Activated naive CD8-positive, alpha-beta T cell (primary cell): Measurements from ENCODE around the gene EFCAB6.

Experiments used
- H3K27ac Mint-ChIP-seq: one replicate; pipeline ENCODE4 v1.8.0; 2021; ENCODE audit warnings: mixed read lengths
- H3K27me3 Mint-ChIP-seq: one replicate; pipeline ENCODE4 v1.8.0; 2021; ENCODE audit warnings: mixed read lengths
- H3K36me3 Mint-ChIP-seq: one replicate; pipeline ENCODE4 v1.8.0; 2021; ENCODE audit warnings: mixed read lengths
- H3K4me1 Mint-ChIP-seq: one replicate; pipeline ENCODE4 v1.8.0; 2021; ENCODE audit warnings: low read depth, mixed read lengths
- H3K4me3 Mint-ChIP-seq: one replicate; pipeline ENCODE4 v1.8.0; 2021; ENCODE audit warnings: mild to moderate bottlenecking, mixed read lengths
- H3K9me3 Mint-ChIP-seq: one replicate; pipeline ENCODE4 v1.8.0; 2021; ENCODE audit warnings: low read depth, mixed read lengths

The EFCAB6 gene

GRCh38 chr22:43526946-43527345 is 285.2 kb downstream of the EFCAB6 start:
- H3K36me3 Mint-ChIP-seq: no peaks in the 10 kb centered on the region
- H3K27ac Mint-ChIP-seq: no peak overlapping the region
- H3K4me3 Mint-ChIP-seq: no peak overlapping the region
- H3K9me3 Mint-ChIP-seq: no peaks in the 10 kb centered on the region
- no peaks in the 10 kb centered on the region for H3K27me3 Mint-ChIP-seq
- H3K4me1 Mint-ChIP-seq: no peaks in the 10 kb centered on the region

GRCh38 chr22:43526117-43526655 is 285.9 kb downstream of the EFCAB6 start:
- H3K27me3 Mint-ChIP-seq: no peaks in the 10 kb centered on the region
- no peak overlapping the region for H3K27ac Mint-ChIP-seq
- no peaks in the 10 kb centered on the region for H3K4me1 Mint-ChIP-seq
- H3K9me3 Mint-ChIP-seq: no peaks in the 10 kb centered on the region
- H3K36me3 Mint-ChIP-seq: no peaks in the 10 kb centered on the region
- no peak overlapping the region for H3K4me3 Mint-ChIP-seq

GRCh38 chr22:43521716-43522115 is 290.4 kb downstream of the EFCAB6 start:
- Mint-ChIP-seq H3K27me3 (no peaks in the 10 kb centered on the region), H3K36me3 (no peaks in the 10 kb centered on the region), H3K4me1 (no peaks in the 10 kb centered on the region), H3K27ac (no peak overlapping the region), H3K4me3 (no peak overlapping the region), H3K9me3 (no peaks in the 10 kb centered on the region)

- Mint-ChIP-seq H3K9me3 (no peaks in the 10 kb centered on the region), H3K27me3 (no peaks in the 10 kb centered on the region), H3K4me3 (no peak overlapping the region), H3K27ac (peak overlapping the region; percentile 31), H3K36me3 (no peaks in the 10 kb centered on the region), H3K4me1 (no peaks in the 10 kb centered on the region)
These were observed 291.5 kb downstream of the EFCAB6 start for GRCh38 chr22:43520632-43521039.

- no peaks in the 10 kb centered on the region for H3K36me3 Mint-ChIP-seq
- H3K4me3 Mint-ChIP-seq: no peak overlapping the region
- no peaks in the 10 kb centered on the region for H3K9me3 Mint-ChIP-seq
- H3K27me3 Mint-ChIP-seq: no peaks in the 10 kb centered on the region
- no peaks in the 10 kb centered on the region for H3K4me1 Mint-ChIP-seq
- no peak overlapping the region for H3K27ac Mint-ChIP-seq
These were observed 295.0 kb downstream of the EFCAB6 start for GRCh38 chr22:43516996-43517635.

- Mint-ChIP-seq H3K27ac (no peak overlapping the region), H3K27me3 (no peaks in the 10 kb centered on the region), H3K36me3 (no peaks in the 10 kb centered on the region), H3K4me3 (no peak overlapping the region), H3K9me3 (no peaks in the 10 kb centered on the region), H3K4me1 (no peaks in the 10 kb centered on the region)
These were observed 295.7 kb downstream of the EFCAB6 start for GRCh38 chr22:43516386-43516785.

GRCh38 chr22:43515902-43516301 is 296.2 kb downstream of the EFCAB6 start:
- H3K36me3 Mint-ChIP-seq: no peaks in the 10 kb centered on the region
- H3K27ac Mint-ChIP-seq: no peak overlapping the region
- H3K9me3 Mint-ChIP-seq: no peaks in the 10 kb centered on the region
- no peak overlapping the region for H3K4me3 Mint-ChIP-seq
- H3K27me3 Mint-ChIP-seq: no peaks in the 10 kb centered on the region
- H3K4me1 Mint-ChIP-seq: no peaks in the 10 kb centered on the region

- no peaks in the 10 kb centered on the region for H3K9me3 Mint-ChIP-seq
- H3K36me3 Mint-ChIP-seq: no peaks in the 10 kb centered on the region
- no peaks in the 10 kb centered on the region for H3K4me1 Mint-ChIP-seq
- no peaks in the 10 kb centered on the region for H3K27me3 Mint-ChIP-seq
- no peak overlapping the region for H3K27ac Mint-ChIP-seq
- H3K4me3 Mint-ChIP-seq: no peak overlapping the region
These were observed 296.7 kb downstream of the EFCAB6 start for GRCh38 chr22:43515411-43515810.

- Mint-ChIP-seq H3K4me3 (no peak overlapping the region), H3K27me3 (no peaks in the 10 kb centered on the region), H3K27ac (no peak overlapping the region), H3K9me3 (no peaks in the 10 kb centered on the region), H3K36me3 (no peaks in the 10 kb centered on the region), H3K4me1 (no peaks in the 10 kb centered on the region)
These were observed 297.5 kb downstream of the EFCAB6 start for GRCh38 chr22:43514476-43515157.

- no peaks in the 10 kb centered on the region for H3K4me1 Mint-ChIP-seq
- H3K27ac Mint-ChIP-seq: no peak overlapping the region
- H3K9me3 Mint-ChIP-seq: no peaks in the 10 kb centered on the region
- H3K36me3 Mint-ChIP-seq: no peaks in the 10 kb centered on the region
- no peak overlapping the region for H3K4me3 Mint-ChIP-seq
- H3K27me3 Mint-ChIP-seq: no peaks in the 10 kb centered on the region
These were observed 299.8 kb downstream of the EFCAB6 start for GRCh38 chr22:43512279-43512678.

- Mint-ChIP-seq H3K27me3 (no peaks in the 10 kb centered on the region), H3K4me3 (no peak overlapping the region), H3K27ac (no peak overlapping the region), H3K36me3 (no peaks in the 10 kb centered on the region), H3K4me1 (no peaks in the 10 kb centered on the region), H3K9me3 (no peaks in the 10 kb centered on the region)
These were observed 300.7 kb downstream of the EFCAB6 start for GRCh38 chr22:43511276-43511910.

GRCh38 chr22:43510281-43511070 is 301.6 kb downstream of the EFCAB6 start:
- H3K4me1 Mint-ChIP-seq: no peaks in the 10 kb centered on the region
- no peak overlapping the region for H3K27ac Mint-ChIP-seq
- no peak overlapping the region for H3K4me3 Mint-ChIP-seq
- H3K27me3 Mint-ChIP-seq: no peaks in the 10 kb centered on the region
- no peaks in the 10 kb centered on the region for H3K36me3 Mint-ChIP-seq
- no peaks in the 10 kb centered on the region for H3K9me3 Mint-ChIP-seq

- H3K4me3 Mint-ChIP-seq: no peak overlapping the region
- H3K27me3 Mint-ChIP-seq: no peaks in the 10 kb centered on the region
- H3K9me3 Mint-ChIP-seq: no peaks in the 10 kb centered on the region
- H3K4me1 Mint-ChIP-seq: no peaks in the 10 kb centered on the region
- no peak overlapping the region for H3K27ac Mint-ChIP-seq
- no peaks in the 10 kb centered on the region for H3K36me3 Mint-ChIP-seq
These were observed 302.8 kb downstream of the EFCAB6 start for GRCh38 chr22:43509337-43509736.

GRCh38 chr22:43508489-43508888 is 303.6 kb downstream of the EFCAB6 start:
- Mint-ChIP-seq H3K36me3 (no peaks in the 10 kb centered on the region), H3K4me3 (no peak overlapping the region), H3K4me1 (no peaks in the 10 kb centered on the region), H3K9me3 (no peaks in the 10 kb centered on the region), H3K27ac (no peak overlapping the region), H3K27me3 (no peaks in the 10 kb centered on the region)

GRCh38 chr22:43507235-43507634 is 304.9 kb downstream of the EFCAB6 start:
- Mint-ChIP-seq H3K4me3 (no peak overlapping the region), H3K4me1 (no peaks in the 10 kb centered on the region), H3K27ac (no peak overlapping the region), H3K36me3 (no peaks in the 10 kb centered on the region), H3K9me3 (no peaks in the 10 kb centered on the region), H3K27me3 (no peaks in the 10 kb centered on the region)
